AG10803 (cell line): ENCODE data around the gene BACE2.

ENCODE experiments used
- DNase-seq: peaks from one replicate; pipeline ENCODE4 v3.0.0; 2010; ENCODE audit warnings: low read depth
- H3K4me3 ChIP-seq: 2 replicates; pipeline ENCODE4 v1.5.1; 2011; ENCODE audit warnings: mild to moderate bottlenecking, low read length, control low read depth
- TF ChIP-seq, protein P1 (sequence below): conservative IDR thresholded peaks from 2 replicates; pipeline ENCODE4 v1.5.1; 2011; ENCODE audit warnings: mild to moderate bottlenecking, low read length, control low read depth, inconsistent platforms

BACE2 gene

DNA sequence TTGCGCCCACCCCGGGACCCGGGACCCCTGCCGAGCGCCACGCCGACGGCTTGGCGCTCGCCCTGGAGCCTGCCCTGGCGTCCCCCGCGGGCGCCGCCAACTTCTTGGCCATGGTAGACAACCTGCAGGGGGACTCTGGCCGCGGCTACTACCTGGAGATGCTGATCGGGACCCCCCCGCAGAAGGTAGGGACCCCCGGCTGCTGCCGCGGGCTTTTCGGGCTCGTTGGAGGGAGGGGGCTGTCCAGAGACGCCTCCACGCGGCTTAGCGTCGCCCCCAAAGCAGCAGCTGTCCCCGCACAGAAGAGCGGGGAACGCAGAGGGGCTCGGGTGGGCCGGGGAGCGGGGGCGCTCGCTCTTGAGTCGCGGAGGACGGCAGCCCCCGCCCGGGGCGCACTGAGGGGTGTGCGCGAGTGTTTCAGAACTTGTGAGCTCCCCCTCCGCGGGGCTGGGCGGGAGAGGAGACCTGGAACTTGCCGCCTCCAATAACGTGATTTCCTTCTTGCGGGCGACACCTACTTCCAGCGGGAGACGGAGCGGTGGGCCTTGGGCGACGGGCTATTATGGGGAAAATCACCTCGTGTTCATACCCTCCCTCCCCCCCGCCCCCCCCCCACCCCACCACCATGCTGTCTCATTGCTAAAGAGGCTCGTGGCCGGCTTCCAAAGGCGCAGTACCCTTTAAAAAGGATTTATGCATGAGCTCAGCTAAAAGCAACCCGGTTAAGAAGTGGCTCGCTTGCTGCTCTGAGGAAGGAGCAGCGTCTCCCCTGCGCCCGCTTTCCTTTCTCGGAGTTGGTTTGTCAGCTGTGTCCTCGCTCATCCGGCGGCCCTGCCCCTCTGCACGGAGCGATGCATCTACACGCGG is 664 bp downstream of the BACE2 start:
- peak overlapping the region; percentile 70 for H3K4me3 ChIP-seq
- DNase-seq: peak; percentile 66
- TF ChIP-seq, protein P1, sequence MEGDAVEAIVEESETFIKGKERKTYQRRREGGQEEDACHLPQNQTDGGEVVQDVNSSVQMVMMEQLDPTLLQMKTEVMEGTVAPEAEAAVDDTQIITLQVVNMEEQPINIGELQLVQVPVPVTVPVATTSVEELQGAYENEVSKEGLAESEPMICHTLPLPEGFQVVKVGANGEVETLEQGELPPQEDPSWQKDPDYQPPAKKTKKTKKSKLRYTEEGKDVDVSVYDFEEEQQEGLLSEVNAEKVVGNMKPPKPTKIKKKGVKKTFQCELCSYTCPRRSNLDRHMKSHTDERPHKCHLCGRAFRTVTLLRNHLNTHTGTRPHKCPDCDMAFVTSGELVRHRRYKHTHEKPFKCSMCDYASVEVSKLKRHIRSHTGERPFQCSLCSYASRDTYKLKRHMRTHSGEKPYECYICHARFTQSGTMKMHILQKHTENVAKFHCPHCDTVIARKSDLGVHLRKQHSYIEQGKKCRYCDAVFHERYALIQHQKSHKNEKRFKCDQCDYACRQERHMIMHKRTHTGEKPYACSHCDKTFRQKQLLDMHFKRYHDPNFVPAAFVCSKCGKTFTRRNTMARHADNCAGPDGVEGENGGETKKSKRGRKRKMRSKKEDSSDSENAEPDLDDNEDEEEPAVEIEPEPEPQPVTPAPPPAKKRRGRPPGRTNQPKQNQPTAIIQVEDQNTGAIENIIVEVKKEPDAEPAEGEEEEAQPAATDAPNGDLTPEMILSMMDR: no peak

DNA sequence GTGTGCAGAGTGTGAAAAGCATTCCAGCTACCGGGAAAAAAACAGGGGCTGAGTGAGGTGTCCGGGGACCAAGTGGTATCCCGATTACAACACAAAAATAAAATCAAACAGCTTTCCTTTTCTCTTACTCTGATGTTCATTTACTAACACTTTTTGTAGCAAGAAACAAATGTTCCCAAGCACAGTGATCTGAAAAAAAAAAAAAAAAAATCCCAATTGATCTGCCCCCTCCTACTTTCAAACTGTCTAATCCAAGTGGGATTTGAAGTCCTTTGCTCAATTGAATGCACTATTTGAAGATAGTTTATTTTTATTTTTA is 1.3 kb downstream of the BACE2 start:
- TF ChIP-seq, protein P1: no peak
- DNase-seq: no peak
- H3K4me3 ChIP-seq: peak overlapping the region; percentile 70

DNA sequence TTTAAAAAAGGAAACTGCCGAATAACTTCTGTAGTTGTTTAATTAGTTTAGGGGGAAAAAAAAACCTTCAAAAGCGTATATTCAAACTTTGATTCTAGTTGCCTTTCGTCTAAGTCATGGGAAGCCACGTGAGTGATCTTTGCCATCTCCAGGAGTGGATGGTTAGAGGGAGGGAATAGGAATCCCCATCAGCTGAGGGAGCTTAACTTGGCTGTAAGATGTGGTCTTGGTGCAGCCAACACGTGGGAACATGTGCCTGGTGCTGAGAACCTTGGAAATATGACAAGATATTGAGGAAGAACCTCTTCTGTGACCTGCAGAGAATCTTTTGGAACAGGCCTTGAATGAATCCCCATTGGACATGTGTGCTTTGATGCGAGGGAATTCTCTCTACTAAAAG is 1.7 kb downstream of the BACE2 start:
- TF ChIP-seq, protein P1: no peak
- no peak for DNase-seq
- no peak overlapping the region; the same call in 1 of the 2 replicates for H3K4me3 ChIP-seq

DNA sequence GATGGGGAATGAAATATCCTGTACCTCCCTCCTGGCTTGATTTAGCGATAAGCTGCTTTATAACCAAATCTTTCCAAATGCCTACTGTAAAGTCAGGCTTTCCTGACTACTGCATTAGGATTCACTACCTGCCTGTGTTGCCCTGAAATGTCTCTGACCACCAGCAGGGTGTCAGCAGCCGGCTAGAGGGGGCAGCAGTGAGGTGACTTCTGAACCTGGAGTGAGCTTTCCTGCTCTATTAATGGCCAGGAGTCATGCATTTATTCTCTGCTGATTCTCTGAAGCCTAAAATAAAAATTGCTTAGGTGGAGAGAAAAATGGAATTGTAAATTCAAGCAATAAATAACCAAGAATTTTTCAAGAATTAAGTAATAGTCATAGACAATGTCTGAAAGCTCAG is 2.5 kb downstream of the BACE2 start:
- peak; percentile 25 for DNase-seq
- TF ChIP-seq, protein P1: peak; percentile 70
- no peak overlapping the region for H3K4me3 ChIP-seq

DNA sequence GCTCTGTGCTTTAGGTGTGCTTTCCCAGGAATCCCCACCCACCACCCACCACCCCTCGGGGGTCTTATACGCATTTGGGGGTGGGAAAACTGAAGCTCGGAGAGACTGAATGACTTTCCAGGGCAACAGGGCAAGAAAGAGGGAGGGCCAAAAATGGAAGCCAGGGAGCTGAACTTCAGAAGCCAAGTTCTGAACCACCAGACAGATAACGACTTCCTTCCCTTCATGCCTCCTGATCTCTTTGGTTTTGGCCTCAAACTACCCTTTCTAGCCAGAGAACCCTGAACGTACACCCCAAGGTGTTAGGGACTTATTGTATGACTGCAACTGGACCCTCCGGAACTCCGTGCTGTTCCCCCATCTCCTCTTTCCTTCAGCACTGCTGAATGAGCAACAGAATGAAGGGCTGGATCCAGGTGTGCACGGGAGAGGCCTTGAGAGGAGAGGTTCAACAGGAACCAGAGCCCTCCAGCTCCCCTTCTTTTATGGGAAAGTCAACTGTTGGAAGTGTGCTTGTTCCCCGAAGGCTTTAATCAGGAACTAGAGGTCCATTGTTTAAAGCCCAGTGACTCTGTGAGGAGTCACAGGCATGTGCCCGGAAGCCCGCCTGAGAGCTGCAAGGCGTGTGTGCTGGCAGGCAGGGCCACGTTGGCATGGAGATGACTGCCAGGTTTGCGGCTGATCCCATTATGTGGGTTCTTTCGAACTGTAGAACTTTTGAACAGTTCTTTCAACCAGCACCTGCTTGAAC is 3.1 kb downstream of the BACE2 start:
- TF ChIP-seq, protein P1: no peak
- DNase-seq: no peak
- no peak overlapping the region for H3K4me3 ChIP-seq

DNA sequence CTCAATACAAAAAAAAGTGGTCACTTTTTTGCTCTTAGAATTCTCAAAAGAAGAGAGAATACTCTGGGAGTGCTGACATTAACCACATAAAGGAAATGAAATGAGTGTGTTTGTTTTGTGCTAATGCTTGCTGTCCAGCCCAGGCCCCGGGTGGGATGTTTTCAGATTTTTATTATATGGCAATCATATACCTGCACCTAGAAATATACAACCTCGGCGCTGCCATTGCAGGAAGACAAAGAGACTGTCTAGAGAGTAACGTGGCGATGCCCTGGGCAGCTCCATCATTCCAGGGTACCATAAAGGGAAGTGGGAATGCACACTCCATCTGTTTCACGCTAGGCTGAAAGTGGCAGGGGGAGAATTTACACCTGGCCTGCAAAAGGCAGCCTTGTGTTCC is 7.1 kb downstream of the BACE2 start:
- no peak overlapping the region for H3K4me3 ChIP-seq
- TF ChIP-seq, protein P1: no peak
- no peak for DNase-seq

DNA sequence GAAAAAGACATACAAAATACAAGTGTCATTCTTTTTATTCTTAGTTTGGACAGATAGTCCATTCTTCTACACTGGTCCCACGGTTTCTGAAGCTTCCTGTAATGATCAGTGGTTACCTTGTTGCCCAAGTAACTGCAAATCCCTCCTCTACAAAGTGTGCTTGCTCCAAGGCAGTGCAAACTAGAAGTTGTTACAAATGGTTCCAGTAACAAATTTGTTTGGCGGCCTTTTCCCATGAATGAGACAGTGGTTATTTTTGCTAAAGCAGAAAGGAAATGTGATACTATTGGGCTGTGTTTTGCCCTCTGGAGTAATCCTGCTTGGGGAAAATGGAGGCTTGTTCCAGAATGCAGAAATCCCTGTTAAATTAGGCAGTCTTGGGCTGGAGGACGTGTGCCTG is 8.9 kb downstream of the BACE2 start:
- no peak for DNase-seq
- H3K4me3 ChIP-seq: no peak overlapping the region
- TF ChIP-seq, protein P1: no peak
